ENCODE results near the gene PKNOX2.

DNA sequence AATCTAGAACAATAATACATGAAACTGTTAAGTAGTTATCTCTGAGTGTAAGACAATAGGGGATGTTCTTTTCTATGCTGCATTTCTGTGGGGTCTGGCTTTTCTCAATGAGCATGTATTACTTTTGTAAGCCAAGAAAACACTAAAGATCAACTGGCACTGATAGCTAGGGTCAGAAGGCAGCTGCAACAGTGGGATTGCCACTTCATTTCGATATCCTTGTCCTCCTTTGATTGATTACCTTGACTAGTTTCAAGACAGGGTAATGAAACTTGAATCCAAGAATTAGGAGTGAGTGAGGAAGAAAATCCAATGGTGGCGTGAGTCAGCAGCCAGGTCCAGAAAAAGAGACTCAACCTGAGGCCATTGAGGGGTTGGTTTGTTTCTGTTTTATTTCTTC is 285.0 kb downstream of the PKNOX2 start:
- TF ChIP-seq, protein P1, sequence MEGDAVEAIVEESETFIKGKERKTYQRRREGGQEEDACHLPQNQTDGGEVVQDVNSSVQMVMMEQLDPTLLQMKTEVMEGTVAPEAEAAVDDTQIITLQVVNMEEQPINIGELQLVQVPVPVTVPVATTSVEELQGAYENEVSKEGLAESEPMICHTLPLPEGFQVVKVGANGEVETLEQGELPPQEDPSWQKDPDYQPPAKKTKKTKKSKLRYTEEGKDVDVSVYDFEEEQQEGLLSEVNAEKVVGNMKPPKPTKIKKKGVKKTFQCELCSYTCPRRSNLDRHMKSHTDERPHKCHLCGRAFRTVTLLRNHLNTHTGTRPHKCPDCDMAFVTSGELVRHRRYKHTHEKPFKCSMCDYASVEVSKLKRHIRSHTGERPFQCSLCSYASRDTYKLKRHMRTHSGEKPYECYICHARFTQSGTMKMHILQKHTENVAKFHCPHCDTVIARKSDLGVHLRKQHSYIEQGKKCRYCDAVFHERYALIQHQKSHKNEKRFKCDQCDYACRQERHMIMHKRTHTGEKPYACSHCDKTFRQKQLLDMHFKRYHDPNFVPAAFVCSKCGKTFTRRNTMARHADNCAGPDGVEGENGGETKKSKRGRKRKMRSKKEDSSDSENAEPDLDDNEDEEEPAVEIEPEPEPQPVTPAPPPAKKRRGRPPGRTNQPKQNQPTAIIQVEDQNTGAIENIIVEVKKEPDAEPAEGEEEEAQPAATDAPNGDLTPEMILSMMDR (IDR thresholded peaks at IDR 0.05) = no peak
- no peak for TF ChIP-seq POLR2A (IDR thresholded peaks at IDR 0.05)

Measured in lower leg skin (tissue), 3 donors.